Peyer's patch (tissue), 4 donors: ENCODE data around the gene MICU2. TPM values are rescaled to one million over a fixed set of nuclear protein-coding genes. Genes with fewer than 3 reads are reported as not detected.

ENCODE experiments used
- DNase-seq, 3 donors: peaks; one replicate each; pipeline ENCODE4 v3.0.0-alpha.2; 2017 to 2019
- H3K27ac ChIP-seq, 4 donors: fragments of 200-600 bp; sonication (generic); one replicate each; pipeline ENCODE4 v1.5.1; 2016 to 2019
- H3K27me3 ChIP-seq, 2 donors: fragments of 200-600 bp; sonication (generic); one replicate each; pipeline ENCODE4 v1.5.1; 2019
- H3K36me3 ChIP-seq, 3 donors: fragments of 200-600 bp; sonication (generic); one replicate each; pipeline ENCODE4 v1.5.1; 2016 to 2019
- H3K4me1 ChIP-seq, 4 donors: fragments of 200-600 bp; sonication (generic); one replicate each; pipeline ENCODE4 v1.5.1; 2016 to 2019
- H3K4me3 ChIP-seq, 4 donors: fragments of 200-600 bp; sonication (generic); 1 replicate in 3 of 4; 2 replicates in 1 of 4; pipeline ENCODE4 v1.5.1; 2016 to 2019; ENCODE audit warnings: mild to moderate bottlenecking in 1 of 4
- H3K9me3 ChIP-seq, 4 donors: fragments of 200-600 bp; sonication (generic); one replicate each; pipeline ENCODE4 v1.5.1; 2016 to 2019; ENCODE audit warnings: mild to moderate bottlenecking in 1 of 4
- POLR2A ChIP-seq, 2 donors: fragments of 450-650 bp; IDR thresholded peaks; one replicate each; pipeline ENCODE4 v1.5.1; 2017; ENCODE audit warnings: antibody characterized with exemption in 2 of 2, mild to moderate bottlenecking in 2 of 2, moderate library complexity in 2 of 2
- total RNA-seq, 4 donors: library from RNA; depleted of rRNA; stranded (reverse); fragments of >200 nt; gene quantifications; one replicate each; pipeline ENCODE4 v1.1.0, GENCODE V29; 2016
- TF ChIP-seq, protein P1 (sequence below), 6 experiments: fragments of 450-650 bp in 4 of 6; fragments of 200-600 bp in 2 of 6; sonication (generic) in 1 of 6; IDR thresholded peaks; one replicate each; pipeline ENCODE4 v1.5.1; 2017 to 2019; ENCODE audit warnings: antibody characterized with exemption in 6 of 6, mild to moderate bottlenecking in 3 of 6, moderate library complexity in 1 of 6

Gene MICU2
- total RNA-seq, 4 donors from 2014 or later = 78.9 to 101 (median 87.4) TPM

DNA sequence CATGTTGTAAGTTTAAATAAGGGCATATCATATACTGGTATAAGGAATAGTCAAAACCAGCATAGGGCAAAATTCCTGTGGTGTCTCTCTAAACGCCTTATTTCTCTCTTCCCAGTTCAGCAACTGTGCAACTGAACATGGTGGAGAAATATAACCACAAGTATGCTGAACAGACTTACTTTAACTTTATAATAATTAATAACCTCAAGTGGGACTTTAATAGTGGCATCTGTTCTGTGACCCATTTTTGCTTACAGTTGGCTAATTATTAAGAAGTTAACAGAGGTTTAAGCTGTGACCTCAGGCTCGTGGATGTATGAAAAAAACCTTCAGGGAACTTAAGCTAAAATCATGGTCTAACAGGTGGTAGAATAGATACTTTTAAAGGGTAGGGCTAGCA lies 54.3 kb downstream of the MICU2 start:
- Histone ChIP-seq H3K9me3 (no peaks in the 10 kb centered on the region), H3K4me3 (no peak overlapping the region), H3K4me1 (no peaks in the 10 kb centered on the region), H3K27me3 (no peaks in the 10 kb centered on the region), H3K36me3 (no peaks in the 10 kb centered on the region), H3K27ac (no peak overlapping the region)
- TF ChIP-seq POLR2A (IDR thresholded peaks at IDR 0.05) = no peak
- TF ChIP-seq, protein P1, sequence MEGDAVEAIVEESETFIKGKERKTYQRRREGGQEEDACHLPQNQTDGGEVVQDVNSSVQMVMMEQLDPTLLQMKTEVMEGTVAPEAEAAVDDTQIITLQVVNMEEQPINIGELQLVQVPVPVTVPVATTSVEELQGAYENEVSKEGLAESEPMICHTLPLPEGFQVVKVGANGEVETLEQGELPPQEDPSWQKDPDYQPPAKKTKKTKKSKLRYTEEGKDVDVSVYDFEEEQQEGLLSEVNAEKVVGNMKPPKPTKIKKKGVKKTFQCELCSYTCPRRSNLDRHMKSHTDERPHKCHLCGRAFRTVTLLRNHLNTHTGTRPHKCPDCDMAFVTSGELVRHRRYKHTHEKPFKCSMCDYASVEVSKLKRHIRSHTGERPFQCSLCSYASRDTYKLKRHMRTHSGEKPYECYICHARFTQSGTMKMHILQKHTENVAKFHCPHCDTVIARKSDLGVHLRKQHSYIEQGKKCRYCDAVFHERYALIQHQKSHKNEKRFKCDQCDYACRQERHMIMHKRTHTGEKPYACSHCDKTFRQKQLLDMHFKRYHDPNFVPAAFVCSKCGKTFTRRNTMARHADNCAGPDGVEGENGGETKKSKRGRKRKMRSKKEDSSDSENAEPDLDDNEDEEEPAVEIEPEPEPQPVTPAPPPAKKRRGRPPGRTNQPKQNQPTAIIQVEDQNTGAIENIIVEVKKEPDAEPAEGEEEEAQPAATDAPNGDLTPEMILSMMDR (IDR thresholded peaks at IDR 0.05) = no peak
- DNase-seq = no peak

DNA sequence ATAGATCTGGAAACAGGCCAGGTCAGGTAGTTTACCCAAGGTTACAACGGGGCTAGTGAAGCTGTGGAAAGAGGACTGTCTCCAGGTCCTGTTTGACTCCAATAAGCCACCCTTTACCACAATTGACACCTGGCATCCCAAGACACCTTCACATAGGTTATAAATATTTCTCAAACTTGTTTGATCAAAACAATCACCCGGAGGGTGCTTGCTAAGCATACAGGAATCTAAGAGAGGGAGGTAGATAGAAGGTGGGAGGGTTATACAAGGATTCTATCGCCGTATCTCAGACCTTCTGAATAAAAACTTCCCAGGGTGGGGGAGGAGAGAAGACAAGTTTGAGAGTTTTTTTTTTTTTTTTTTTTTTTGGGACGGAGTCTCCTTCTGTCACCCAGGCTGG lies 55.4 kb downstream of the MICU2 start:
- no peak for DNase-seq
- TF ChIP-seq, protein P1 (IDR thresholded peaks at IDR 0.05) = no peak
- TF ChIP-seq POLR2A (IDR thresholded peaks at IDR 0.05) = no peak
- no peak overlapping the region for H3K4me3 ChIP-seq

DNA sequence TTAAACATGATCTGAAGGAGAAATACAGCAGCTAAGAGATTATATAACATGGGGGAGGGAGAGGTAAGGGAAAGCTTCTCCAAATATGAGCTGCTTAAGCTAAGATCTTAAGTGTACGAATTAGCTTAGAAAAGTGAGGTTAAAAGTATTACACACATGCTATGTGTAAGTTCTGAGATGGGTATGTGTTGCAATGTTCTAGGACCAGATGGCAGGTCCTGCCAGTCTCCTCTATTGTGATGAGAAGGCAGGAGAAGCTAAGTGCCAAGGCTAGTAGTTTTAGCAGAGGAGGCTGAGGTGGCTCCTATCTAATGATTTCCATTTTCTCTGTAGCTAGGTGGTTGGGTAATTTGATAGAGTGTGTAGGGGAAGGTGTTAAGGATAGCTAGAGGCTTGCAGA lies 57.6 kb downstream of the MICU2 start:
- no peak overlapping the region for H3K4me3 ChIP-seq
- H3K4me1 ChIP-seq = no peaks in the 10 kb centered on the region
- no peak for DNase-seq
- no peaks in the 10 kb centered on the region for H3K27me3 ChIP-seq
- no peaks in the 10 kb centered on the region for H3K9me3 ChIP-seq
- H3K27ac ChIP-seq = no peak overlapping the region
- no peak for TF ChIP-seq POLR2A (IDR thresholded peaks at IDR 0.05)
- TF ChIP-seq, protein P1 (IDR thresholded peaks at IDR 0.05) = no peak
- H3K36me3 ChIP-seq = no peaks in the 10 kb centered on the region

More for the DNA sequence above, 55.4 kb downstream of the MICU2 start:
- H3K4me1 ChIP-seq = no peaks in the 10 kb centered on the region
- no peak overlapping the region for H3K27ac ChIP-seq
- no peaks in the 10 kb centered on the region for H3K27me3 ChIP-seq
- no peaks in the 10 kb centered on the region for H3K36me3 ChIP-seq
- no peaks in the 10 kb centered on the region for H3K9me3 ChIP-seq

DNA sequence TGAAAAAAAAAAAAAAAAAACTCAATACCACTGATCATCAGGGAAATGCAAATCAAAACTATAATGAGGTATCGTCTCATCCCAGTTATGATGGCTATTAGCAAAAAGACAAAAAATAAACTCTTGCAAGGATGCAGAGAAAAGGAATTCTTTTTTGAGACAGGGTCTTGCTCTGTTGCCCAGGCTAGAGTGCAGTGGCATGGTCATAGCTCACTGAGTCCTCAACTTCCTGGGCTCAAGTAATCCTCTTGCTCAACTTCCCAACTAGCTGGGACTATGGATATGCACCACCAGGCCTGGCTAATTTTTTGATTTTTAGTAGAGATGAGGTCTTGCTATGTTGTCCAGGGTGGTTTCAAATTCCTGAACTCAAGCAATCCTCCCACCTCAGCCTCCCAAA lies 59.5 kb downstream of the MICU2 start:
- Histone ChIP-seq H3K27ac (no peak overlapping the region), H3K9me3 (no peaks in the 10 kb centered on the region), H3K27me3 (no peaks in the 10 kb centered on the region), H3K36me3 (no peaks in the 10 kb centered on the region), H3K4me1 (no peaks in the 10 kb centered on the region), H3K4me3 (no peak overlapping the region)
- DNase-seq = no peak
- TF ChIP-seq, protein P1 (IDR thresholded peaks at IDR 0.05) = no peak
- no peak for TF ChIP-seq POLR2A (IDR thresholded peaks at IDR 0.05)

DNA sequence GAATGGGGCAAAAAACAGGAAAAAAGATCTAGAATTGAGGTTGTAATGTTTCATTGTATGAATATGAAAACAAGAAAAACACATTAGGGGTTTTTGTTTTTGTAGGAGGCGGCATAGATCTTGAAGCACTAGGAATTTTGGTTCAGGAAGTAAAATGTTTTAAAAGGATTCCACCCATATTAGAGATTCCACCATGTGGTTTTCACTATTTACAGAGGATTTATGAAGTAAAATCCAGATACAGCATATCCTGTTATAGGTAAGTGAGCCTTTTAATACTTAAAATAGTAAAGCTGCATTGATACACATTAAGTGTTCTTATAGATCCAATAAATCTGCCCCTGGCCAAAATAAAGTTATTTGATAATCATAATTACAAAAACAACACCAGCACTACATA lies 61.4 kb downstream of the MICU2 start:
- Histone ChIP-seq H3K4me3 (no peak overlapping the region), H3K4me1 (no peaks in the 10 kb centered on the region), H3K27ac (no peak overlapping the region), H3K9me3 (no peaks in the 10 kb centered on the region), H3K36me3 (no peaks in the 10 kb centered on the region), H3K27me3 (no peaks in the 10 kb centered on the region)
- DNase-seq = no peak
- TF ChIP-seq POLR2A (IDR thresholded peaks at IDR 0.05) = no peak
- TF ChIP-seq, protein P1 (IDR thresholded peaks at IDR 0.05) = no peak

DNA sequence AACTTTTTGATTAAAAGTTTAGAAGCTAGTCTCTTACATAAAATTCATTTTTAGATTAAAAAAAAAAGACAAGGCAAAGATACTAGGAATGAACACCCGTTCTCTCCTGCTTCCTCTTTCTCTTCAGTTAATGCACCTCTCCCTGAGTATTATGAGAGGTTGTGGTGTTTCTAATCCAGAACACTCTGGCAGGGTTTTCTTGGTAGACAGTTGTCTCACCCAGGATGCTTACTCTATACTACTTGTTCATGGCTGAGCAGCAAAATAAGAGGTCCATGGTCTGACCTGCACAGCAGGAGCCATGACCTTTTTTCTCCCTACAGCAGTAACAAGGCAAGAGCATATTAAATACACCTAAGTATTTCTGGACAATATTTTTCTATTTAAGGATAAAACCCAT lies 62.0 kb downstream of the MICU2 start:
- TF ChIP-seq, protein P1 (IDR thresholded peaks at IDR 0.05) = no peak
- TF ChIP-seq POLR2A (IDR thresholded peaks at IDR 0.05) = no peak
- H3K4me1 ChIP-seq = no peaks in the 10 kb centered on the region
- no peaks in the 10 kb centered on the region for H3K27me3 ChIP-seq
- DNase-seq = no peak
- no peaks in the 10 kb centered on the region for H3K36me3 ChIP-seq
- H3K4me3 ChIP-seq = no peak overlapping the region
- H3K27ac ChIP-seq = no peak overlapping the region
- H3K9me3 ChIP-seq = no peaks in the 10 kb centered on the region
